ENCODE results near the gene UBTD1.

Gene UBTD1

GRCh38 chr10:97564776-97565175, 66.1 kb downstream of the UBTD1 start:
- Histone ChIP-seq H2AFZ (ENCODE audit: insufficient read depth, low read length, poor library complexity) (no peak overlapping the region), H3K4me2 (ENCODE audit: low read length) (no peak overlapping the region), H2AK5ac (ENCODE audit: low read length) (no peak overlapping the region), H3K4ac (ENCODE audit: low read depth, low read length) (no peak overlapping the region), H3K18ac (ENCODE audit: low read length) (no peak overlapping the region), H2BK5ac (ENCODE audit: low read depth, low read length, poor library complexity) (no peak overlapping the region), H3K9me3 (ENCODE audit: insufficient read depth, low read depth, low read length) (peaks cover 4% of the 10 kb centered on the region), H3K4me1 (ENCODE audit: control insufficient read depth in 1 of 2, insufficient read depth in 2 of 2, low read length in 2 of 2) (no peaks in the 10 kb centered on the region), H3K36me3 (ENCODE audit: control insufficient read depth in 1 of 2, insufficient read depth in 2 of 2, low read length in 2 of 2) (peaks cover 3 to 9% of the 10 kb centered on the region in 2 experiments), H3K79me1 (ENCODE audit: low read length) (no peaks in the 10 kb centered on the region), H3K9ac (ENCODE audit: low read length) (no peak overlapping the region), H4K8ac (ENCODE audit: low read depth, low read length) (no peak overlapping the region), H4K12ac (ENCODE audit: low read depth, low read length) (no peak overlapping the region), H3K23ac (ENCODE audit: low read length) (no peak overlapping the region), H3K4me3 (ENCODE audit: low read depth, low read length) (no peak overlapping the region), H3K27ac (ENCODE audit: low read depth, low read length) (no peak overlapping the region), H4K91ac (ENCODE audit: low read depth, low read length) (no peak overlapping the region), H3K27me3 (ENCODE audit: insufficient read depth, low read length) (no peaks in the 10 kb centered on the region), H2BK12ac (ENCODE audit: low read length) (no peak overlapping the region), H2BK120ac (ENCODE audit: insufficient read depth, low read length, poor library complexity) (no peak overlapping the region), H3K14ac (ENCODE audit: low read length) (no peak overlapping the region), H3K79me2 (ENCODE audit: control insufficient read depth, insufficient read depth, low read length, poor library complexity) (no peaks in the 10 kb centered on the region)
- WGBS (ENCODE audit: extremely low coverage, insufficient coverage, insufficient read length): no CpG with 5 or more reads among the region's 4 CpGs
- DNase-seq: peak; percentile 15 to 38

DNA sequence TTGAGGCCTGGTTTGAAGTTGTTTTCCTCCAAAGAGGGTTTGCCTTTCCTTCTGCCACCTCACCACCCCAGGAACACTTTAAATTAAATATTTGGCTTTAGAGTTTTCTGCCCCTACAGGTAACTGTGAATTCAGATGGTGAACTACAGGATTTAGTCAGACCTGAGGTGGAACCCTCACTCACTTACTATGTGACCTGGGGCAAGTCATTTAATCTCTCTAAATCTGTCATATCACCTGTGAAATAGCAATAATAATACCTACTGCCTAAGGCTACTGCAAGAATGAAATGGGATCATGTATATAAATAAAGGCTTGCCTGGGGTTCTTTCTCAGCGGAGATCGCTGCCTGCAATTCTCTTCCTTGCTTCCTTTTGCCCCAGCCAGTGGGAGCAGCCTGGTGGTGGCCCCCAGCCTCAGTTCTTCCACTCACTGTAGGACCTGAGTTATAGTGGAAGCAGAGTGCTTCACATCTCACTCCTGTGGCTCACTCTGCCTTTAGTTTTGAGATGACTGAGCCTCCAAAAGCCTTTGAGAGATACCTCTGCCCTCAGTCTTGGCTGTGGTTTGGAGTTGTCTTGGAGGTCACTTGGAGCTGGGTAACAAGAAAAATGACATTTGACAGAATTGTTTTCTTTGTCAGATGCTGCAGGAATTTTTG, 67.7 kb downstream of the UBTD1 start:
- no peak overlapping the region for H2BK5ac ChIP-seq (ENCODE audit: low read depth, low read length, poor library complexity)
- H3K4me1 ChIP-seq (ENCODE audit: control insufficient read depth in 1 of 2, insufficient read depth in 2 of 2, low read length in 2 of 2): peaks cover 14 to 16% of the 10 kb centered on the region in 2 experiments
- no peak overlapping the region for H3K23ac ChIP-seq (ENCODE audit: low read length)
- H3K18ac ChIP-seq (ENCODE audit: low read length): no peak overlapping the region
- H3K79me2 ChIP-seq (ENCODE audit: control insufficient read depth, insufficient read depth, low read length, poor library complexity): peaks cover 5% of the 10 kb centered on the region
- no peaks in the 10 kb centered on the region for H3K27me3 ChIP-seq (ENCODE audit: insufficient read depth, low read length)
- peaks cover 11 to 14% of the 10 kb centered on the region in 2 experiments for H3K36me3 ChIP-seq (ENCODE audit: control insufficient read depth in 1 of 2, insufficient read depth in 2 of 2, low read length in 2 of 2)
- H3K4me2 ChIP-seq (ENCODE audit: low read length): no peak overlapping the region
- no peak overlapping the region for H2AFZ ChIP-seq (ENCODE audit: insufficient read depth, low read length, poor library complexity)
- H3K27ac ChIP-seq (ENCODE audit: low read depth, low read length): no peak overlapping the region
- H2BK120ac ChIP-seq (ENCODE audit: insufficient read depth, low read length, poor library complexity): no peak overlapping the region
- H3K4me3 ChIP-seq (ENCODE audit: low read depth, low read length): no peak overlapping the region
- no peak overlapping the region for H4K91ac ChIP-seq (ENCODE audit: low read depth, low read length)
- H3K4ac ChIP-seq (ENCODE audit: low read depth, low read length): no peak overlapping the region
- no CpG with 5 or more reads among the region's 2 CpGs for WGBS (ENCODE audit: extremely low coverage, insufficient coverage, insufficient read length)
- H4K8ac ChIP-seq (ENCODE audit: low read depth, low read length): no peak overlapping the region
- no peak overlapping the region for H2BK12ac ChIP-seq (ENCODE audit: low read length)
- peak; percentile 50 to 88 for DNase-seq
- H3K9ac ChIP-seq (ENCODE audit: low read length): no peak overlapping the region
- no peak overlapping the region for H2AK5ac ChIP-seq (ENCODE audit: low read length)
- H3K14ac ChIP-seq (ENCODE audit: low read length): no peak overlapping the region
- peaks cover 2% of the 10 kb centered on the region for H3K9me3 ChIP-seq (ENCODE audit: insufficient read depth, low read depth, low read length)
- peaks cover 12% of the 10 kb centered on the region for H3K79me1 ChIP-seq (ENCODE audit: low read length)
- H4K12ac ChIP-seq (ENCODE audit: low read depth, low read length): no peak overlapping the region

DNA sequence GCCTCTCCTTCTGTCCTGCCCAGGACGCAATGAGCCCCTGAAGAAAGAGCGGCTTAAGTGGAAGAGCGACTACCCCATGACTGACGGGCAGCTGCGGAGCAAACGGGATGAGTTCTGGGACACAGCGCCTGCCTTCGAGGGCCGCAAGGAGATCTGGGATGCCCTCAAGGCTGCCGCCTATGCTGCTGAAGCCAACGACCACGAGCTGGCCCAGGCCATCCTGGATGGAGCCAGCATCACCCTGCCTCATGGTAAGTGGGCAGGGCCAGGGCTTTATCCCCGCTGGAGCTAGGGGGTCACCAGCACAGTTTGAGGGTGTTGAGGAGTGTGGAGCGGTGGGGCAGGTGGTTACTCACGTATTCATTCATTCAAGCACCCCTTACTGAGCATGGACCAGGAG, 69.2 kb downstream of the UBTD1 start:
- no peaks in the 10 kb centered on the region for H3K9me3 ChIP-seq (ENCODE audit: insufficient read depth, low read depth, low read length)
- H3K36me3 ChIP-seq (ENCODE audit: control insufficient read depth in 1 of 2, insufficient read depth in 2 of 2, low read length in 2 of 2): peaks cover 11% of the 10 kb centered on the region in 2 experiments
- H3K27me3 ChIP-seq (ENCODE audit: insufficient read depth, low read length): no peaks in the 10 kb centered on the region
- H3K4me2 ChIP-seq (ENCODE audit: low read length): no peak overlapping the region
- no peak overlapping the region for H2AFZ ChIP-seq (ENCODE audit: insufficient read depth, low read length, poor library complexity)
- H3K18ac ChIP-seq (ENCODE audit: low read length): no peak overlapping the region
- H2BK12ac ChIP-seq (ENCODE audit: low read length): no peak overlapping the region
- WGBS (ENCODE audit: extremely low coverage, insufficient coverage, insufficient read length): no CpG with 5 or more reads among the region's 15 CpGs
- peaks cover 26 to 27% of the 10 kb centered on the region in 2 experiments for H3K4me1 ChIP-seq (ENCODE audit: control insufficient read depth in 1 of 2, insufficient read depth in 2 of 2, low read length in 2 of 2)
- H3K79me1 ChIP-seq (ENCODE audit: low read length): peaks cover 24% of the 10 kb centered on the region
- H4K12ac ChIP-seq (ENCODE audit: low read depth, low read length): no peak overlapping the region
- no peak overlapping the region for H3K23ac ChIP-seq (ENCODE audit: low read length)
- peak overlapping the region; percentile 28 for H2BK120ac ChIP-seq (ENCODE audit: insufficient read depth, low read length, poor library complexity)
- H3K9ac ChIP-seq (ENCODE audit: low read length): no peak overlapping the region
- H2AK5ac ChIP-seq (ENCODE audit: low read length): peak overlapping the region; percentile 73
- peaks cover 12% of the 10 kb centered on the region for H3K79me2 ChIP-seq (ENCODE audit: control insufficient read depth, insufficient read depth, low read length, poor library complexity)
- no peak overlapping the region for H3K4ac ChIP-seq (ENCODE audit: low read depth, low read length)
- H3K14ac ChIP-seq (ENCODE audit: low read length): no peak overlapping the region
- H3K4me3 ChIP-seq (ENCODE audit: low read depth, low read length): no peak overlapping the region
- H3K27ac ChIP-seq (ENCODE audit: low read depth, low read length): no peak overlapping the region
- no peak overlapping the region for H2BK5ac ChIP-seq (ENCODE audit: low read depth, low read length, poor library complexity)
- H4K91ac ChIP-seq (ENCODE audit: low read depth, low read length): peak overlapping the region; percentile 2
- DNase-seq: no peak
- no peak overlapping the region for H4K8ac ChIP-seq (ENCODE audit: low read depth, low read length)

DNA sequence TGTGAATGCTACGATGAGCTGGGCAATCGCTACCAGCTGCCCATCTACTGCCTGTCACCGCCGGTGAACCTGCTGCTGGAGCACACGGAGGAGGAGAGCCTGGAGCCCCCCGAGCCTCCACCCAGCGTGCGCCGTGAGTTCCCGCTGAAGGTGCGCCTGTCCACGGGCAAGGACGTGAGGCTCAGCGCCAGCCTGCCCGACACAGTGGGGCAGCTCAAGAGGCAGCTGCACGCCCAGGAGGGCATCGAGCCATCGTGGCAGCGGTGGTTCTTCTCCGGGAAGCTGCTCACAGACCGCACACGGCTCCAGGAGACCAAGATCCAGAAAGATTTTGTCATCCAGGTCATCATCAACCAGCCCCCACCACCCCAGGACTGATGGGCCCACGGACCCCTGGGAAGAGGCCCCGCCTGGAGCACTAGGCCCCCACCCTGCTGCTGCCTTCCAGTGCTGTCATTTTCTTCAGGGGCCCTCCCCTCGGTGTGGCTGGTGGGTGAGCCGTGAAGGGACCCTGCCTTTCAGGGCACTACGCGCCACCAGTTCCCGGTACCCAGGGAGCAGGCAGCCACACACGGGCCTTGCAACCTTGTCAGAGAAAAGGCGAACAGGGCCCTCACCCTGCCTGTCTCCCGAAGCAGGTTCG, 71.5 kb downstream of the UBTD1 start:
- Histone ChIP-seq H3K36me3 (ENCODE audit: control insufficient read depth in 1 of 2, insufficient read depth in 2 of 2, low read length in 2 of 2) (peaks cover 11% of the 10 kb centered on the region in 2 experiments), H2BK12ac (ENCODE audit: low read length) (peak overlapping the region; percentile 94), H4K12ac (ENCODE audit: low read depth, low read length) (no peak overlapping the region), H2AK5ac (ENCODE audit: low read length) (peak overlapping the region; percentile 86), H3K18ac (ENCODE audit: low read length) (peak overlapping the region; percentile 55), H2AFZ (ENCODE audit: insufficient read depth, low read length, poor library complexity) (no peak overlapping the region), H3K9me3 (ENCODE audit: insufficient read depth, low read depth, low read length) (no peaks in the 10 kb centered on the region), H3K23ac (ENCODE audit: low read length) (no peak overlapping the region), H3K4me2 (ENCODE audit: low read length) (no peak overlapping the region), H3K79me1 (ENCODE audit: low read length) (peaks cover 35% of the 10 kb centered on the region), H2BK120ac (ENCODE audit: insufficient read depth, low read length, poor library complexity) (peak overlapping the region; percentile 52), H3K27ac (ENCODE audit: low read depth, low read length) (peak overlapping the region; percentile 97), H3K14ac (ENCODE audit: low read length) (peak overlapping the region; percentile 93), H3K79me2 (ENCODE audit: control insufficient read depth, insufficient read depth, low read length, poor library complexity) (peaks cover 13% of the 10 kb centered on the region), H4K8ac (ENCODE audit: low read depth, low read length) (peak overlapping the region; percentile 68), H3K4me1 (ENCODE audit: control insufficient read depth in 1 of 2, insufficient read depth in 2 of 2, low read length in 2 of 2) (peaks cover 43 to 47% of the 10 kb centered on the region in 2 experiments), H2BK5ac (ENCODE audit: low read depth, low read length, poor library complexity) (peak overlapping the region; percentile 54), H3K9ac (ENCODE audit: low read length) (no peak overlapping the region), H3K27me3 (ENCODE audit: insufficient read depth, low read length) (no peaks in the 10 kb centered on the region), H3K4ac (ENCODE audit: low read depth, low read length) (peak overlapping the region; percentile 12), H3K4me3 (ENCODE audit: low read depth, low read length) (no peak overlapping the region), H4K91ac (ENCODE audit: low read depth, low read length) (peak overlapping the region; percentile 77)
- DNase-seq: no peak
- WGBS (ENCODE audit: extremely low coverage, insufficient coverage, insufficient read length): no CpG with 5 or more reads among the region's 33 CpGs
